NCI-H2196 (cell line): ENCODE measurements around the gene CDHR2.

Experiments
- DNase-seq: peaks from one replicate; lab custom pipeline; 2025; ENCODE audit not compliant: unreplicated experiment; lab: John Stamatoyannopoulos, UW

CDHR2 gene

DNA sequence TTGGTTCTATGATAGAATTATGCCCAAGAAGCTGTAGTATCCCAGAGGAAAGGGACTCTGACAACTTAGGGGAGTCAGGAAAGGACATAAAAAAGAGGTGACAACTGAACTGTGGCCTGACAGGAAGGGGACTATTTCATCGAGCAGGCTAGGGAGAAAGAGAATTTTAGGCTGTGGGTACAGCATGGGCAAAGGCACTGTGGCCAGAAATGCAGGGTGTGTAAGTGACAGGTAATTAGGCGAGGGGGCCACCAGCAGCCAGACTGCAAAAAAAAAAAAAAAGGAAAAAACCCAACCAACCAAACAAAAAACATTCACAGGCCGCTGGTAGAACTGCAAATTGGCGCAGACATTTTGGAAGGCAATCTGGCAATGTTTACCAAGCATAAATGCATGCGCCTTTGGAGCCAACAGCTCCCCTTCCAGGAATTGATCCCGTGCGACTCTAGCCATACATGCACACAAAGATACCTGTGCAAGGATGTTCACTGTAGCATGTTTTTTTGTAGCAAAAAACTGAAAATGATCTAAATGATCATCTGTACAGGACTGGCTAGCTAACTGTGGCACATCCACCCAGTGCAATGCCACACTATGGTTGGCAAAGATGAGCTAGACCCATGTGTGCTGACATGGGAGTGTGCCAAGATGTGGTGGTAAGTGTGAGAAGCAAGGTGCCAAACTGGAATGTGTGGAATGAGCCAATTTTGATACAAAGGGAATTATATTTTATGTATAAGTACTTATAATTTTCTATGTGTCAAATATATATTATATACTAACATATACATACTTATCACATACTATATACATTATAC lies 82.5 kb downstream of the CDHR2 start:
- no peak for DNase-seq

DNA sequence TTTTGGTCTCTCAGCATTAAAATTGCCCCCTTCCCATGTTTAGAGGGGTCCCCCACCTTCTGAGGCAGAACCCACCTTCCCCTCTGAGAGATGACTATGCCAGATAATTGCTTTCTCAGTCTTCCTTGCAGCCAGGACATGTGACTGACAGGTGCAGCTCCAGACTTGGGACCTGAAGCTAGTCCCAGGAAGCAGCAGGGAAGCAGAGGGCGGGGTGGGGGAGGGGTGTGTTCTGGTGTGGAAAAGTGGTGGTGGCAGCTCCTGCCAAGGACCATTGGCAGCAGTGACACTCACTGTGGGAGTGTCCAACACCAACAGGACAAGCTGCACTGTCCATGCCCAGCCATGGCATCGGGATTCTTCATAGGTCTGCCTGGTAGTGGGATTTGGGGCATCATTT lies 83.6 kb downstream of the CDHR2 start:
- no peak for DNase-seq

- no peak for DNase-seq
Measured at GRCh38 chr5:176633598-176633997, 84.5 kb downstream of the CDHR2 start.

DNA sequence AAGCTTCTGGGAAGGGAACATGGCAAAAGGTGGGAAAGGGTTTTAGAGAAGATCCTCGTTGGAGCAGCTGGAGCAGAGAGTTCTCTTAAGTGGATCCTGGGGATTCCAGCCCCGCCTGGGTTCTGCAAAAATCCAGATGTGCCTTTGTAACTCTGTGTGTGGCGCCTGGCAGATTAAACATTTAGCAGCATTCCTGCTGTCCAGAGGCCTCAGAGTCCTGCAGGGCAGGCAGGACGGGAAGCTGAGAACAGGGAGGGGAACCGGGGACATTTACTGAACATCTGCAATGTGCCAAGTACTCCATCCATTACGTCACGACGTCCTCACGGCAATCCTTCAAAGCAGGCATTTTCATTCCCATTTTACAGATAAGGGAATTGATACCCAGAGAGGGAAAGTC lies 87.3 kb downstream of the CDHR2 start:
- DNase-seq: no peak

DNA sequence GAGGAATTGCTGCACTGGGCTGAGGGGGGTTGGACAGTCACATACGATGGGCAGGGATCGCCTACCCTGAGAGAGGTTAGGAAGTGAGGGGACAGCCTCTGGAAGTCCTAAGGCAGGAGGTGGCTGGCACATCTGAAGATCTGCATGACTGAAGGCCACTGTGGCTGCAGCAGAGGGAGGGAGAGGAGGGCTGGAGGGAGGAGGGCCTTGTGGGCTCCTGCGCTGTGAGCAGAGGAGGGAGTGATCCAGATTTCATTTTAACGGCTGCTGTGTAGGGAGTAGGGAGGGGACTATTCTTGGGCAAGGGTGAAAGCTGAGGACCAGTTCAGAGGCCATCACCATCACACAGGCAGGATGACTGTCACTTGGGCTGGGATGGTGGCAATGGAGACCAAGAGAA lies 88.4 kb downstream of the CDHR2 start:
- DNase-seq: no peak

GRCh38 chr5:176638437-176638836 lies 89.3 kb downstream of the CDHR2 start:
- DNase-seq: no peak

GRCh38 chr5:176639208-176639607 lies 90.1 kb downstream of the CDHR2 start:
- no peak for DNase-seq

GRCh38 chr5:176639981-176640380 lies 90.8 kb downstream of the CDHR2 start:
- peak; percentile 74 for DNase-seq

DNA sequence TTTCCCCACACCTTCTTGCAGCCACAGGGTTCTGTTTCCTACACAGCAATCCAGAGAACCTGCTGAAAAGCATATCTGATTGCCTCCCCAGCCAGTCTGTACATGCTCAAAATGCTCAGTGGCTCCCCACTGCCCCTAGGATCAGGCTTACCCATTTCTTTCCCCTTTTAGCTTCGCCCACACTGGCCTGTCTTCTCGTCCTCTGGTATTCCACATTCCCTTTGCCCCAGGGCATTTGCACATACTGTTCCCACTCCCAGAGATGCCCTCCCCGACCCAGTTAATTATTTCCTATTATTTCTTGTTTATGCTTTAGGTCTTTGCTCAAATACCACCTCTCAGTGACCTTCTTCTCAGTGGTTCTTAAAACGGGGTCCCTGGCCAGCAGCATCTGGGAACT lies 91.5 kb downstream of the CDHR2 start:
- no peak for DNase-seq

DNA sequence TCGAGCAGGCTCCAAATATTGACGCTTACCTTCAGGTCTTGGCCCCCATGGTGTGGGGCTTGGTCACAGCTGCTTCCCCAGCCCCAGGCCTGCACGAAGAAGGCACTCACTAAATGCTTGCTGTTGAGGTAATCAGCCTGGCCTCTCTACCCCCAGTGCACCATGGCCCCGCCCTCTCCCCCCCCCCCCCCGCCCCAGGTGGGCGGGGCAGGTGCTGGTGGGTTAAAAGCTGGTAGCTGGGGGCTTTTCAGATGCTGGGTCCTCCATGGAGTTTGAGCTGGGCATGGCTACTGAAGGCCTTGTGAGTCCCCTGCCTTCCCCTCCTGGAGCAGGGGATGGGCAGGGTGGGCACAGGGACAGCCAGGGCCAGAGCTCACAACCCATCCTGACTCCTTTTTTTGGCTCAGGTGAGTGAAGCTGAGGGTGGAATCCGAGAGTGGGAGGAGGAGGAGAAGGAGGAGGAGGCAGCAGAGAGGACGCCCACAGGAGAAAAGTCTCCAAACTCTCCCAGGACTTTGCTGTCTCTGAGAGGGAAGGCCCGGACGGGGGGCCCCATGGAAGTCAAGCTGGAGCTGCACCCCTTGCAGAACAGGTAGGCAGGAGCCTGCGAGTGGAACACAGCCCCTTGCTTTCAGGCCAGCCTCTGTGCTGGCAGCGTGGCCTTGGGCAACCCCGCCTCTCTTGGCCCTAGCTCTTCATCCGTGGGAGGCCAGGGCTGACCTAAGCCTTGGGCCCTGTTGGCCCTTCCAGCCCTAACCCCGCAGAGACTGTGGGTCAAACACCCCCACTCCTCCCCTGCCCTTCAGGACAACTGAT lies 93.7 kb downstream of the CDHR2 start:
- DNase-seq: no peak

DNA sequence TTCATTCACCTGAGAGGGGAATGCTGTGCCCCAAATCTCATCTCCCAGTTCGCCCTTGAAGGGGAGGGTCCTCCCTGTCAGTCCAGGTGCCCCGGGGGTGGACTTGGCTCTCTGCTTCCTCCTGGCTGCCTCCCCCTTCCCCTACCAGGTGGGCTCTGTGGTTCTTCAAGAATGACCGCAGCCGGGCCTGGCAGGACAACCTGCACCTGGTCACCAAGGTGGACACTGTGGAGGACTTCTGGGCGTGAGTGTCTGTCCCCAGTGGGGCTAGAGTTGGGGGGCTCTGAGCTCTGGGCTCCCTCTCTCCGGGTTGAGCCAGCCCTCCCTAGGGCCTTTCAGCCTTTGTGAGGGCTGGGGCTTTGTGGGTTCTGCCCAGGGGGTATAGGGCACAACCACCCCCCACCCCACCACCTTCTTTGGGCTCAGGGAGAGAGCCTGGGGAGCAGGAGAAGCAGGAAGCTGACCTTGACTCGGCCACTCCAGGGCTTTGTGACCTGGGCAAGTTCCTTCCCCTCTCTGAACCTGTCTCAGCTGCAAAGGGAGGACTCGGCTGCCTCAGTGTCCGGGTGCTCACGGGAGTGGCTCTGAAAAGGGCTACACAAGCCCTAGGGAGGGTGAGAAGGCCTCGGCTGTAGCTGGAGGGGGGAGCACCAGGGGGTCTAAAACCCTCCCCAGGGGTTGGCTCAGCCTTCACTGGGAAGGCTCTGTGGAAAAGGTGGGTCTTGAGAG lies 94.5 kb downstream of the CDHR2 start:
- no peak for DNase-seq

DNA sequence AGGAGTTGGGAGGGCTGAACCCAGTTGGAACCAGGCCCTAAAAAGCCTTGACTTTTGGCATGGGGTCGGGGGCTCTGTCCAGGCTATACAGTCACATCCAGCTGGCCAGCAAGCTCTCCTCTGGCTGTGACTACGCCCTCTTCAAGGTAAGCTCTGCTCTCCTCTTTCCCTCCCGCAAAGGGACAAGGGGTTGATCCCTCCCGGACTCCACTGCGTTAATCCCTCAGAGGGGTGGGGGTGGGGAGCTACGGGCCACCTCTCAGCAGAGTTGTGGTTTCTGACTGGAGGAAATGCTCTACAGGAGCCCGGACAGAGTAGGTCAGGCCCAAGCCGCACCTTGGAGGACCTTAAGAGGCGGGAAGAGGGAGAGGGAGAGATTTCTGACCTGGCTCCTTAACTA lies 95.2 kb downstream of the CDHR2 start:
- DNase-seq: no peak

- DNase-seq: no peak
Measured at GRCh38 chr5:176644878-176645670, 95.9 kb downstream of the CDHR2 start.
